HG02642 (cell line): ENCODE results near the gene TSPAN9.

Source experiments
- ATAC-seq: cut with Tn5 transposase; IDR thresholded peaks from one replicate; pipeline ENCODE4 v1.9.1; 2021; ENCODE audit warnings: mild to moderate bottlenecking; ENCODE audit not compliant: unreplicated experiment, poor library complexity

Gene TSPAN9

GRCh38 chr12:3119192-3119755, 42.1 kb downstream of the TSPAN9 start:
- no peak for ATAC-seq

DNA sequence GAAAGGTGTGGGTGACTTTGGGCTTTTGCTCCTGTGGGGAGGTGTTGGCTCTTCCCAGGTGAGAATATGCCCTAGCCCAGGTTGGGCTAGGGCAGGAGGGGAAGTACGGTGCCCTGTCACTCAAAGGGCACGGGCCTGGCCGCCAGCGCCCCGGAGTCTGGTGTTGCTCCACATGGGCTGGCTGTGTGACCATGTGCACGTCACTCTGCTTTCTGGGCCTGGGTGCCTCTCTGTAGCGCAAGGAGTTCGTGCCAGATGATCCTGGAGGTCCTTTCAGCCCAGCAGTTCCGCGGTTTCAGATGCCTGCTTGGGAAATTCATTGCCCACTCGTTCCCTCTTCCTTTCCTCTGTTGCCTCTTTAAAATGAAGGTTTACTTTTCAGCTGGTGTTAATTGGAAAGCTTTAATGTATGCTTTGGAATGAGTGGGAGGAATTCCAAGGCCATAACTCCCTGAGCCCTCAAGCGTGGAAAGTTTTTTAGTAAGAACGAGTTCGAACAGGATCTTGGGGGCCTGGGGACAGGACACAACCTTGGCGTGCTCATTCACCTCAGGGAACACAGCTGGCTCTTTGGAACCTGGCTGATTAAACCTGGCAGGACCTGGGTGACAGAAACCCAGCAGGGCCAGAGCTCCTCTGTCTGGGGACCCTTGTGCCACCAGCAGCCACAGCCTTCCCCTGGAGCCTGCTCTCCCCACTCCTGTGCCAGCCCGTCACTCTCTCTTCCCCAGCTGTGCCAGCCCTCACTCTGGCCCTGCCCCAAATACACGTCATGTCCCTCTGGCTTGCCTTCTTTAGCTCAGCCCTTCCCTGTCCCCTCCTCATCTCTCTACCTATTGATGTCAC, 42.8 kb downstream of the TSPAN9 start:
- ATAC-seq: no peak

GRCh38 chr12:3120701-3121100, 43.5 kb downstream of the TSPAN9 start:
- no peak for ATAC-seq

DNA sequence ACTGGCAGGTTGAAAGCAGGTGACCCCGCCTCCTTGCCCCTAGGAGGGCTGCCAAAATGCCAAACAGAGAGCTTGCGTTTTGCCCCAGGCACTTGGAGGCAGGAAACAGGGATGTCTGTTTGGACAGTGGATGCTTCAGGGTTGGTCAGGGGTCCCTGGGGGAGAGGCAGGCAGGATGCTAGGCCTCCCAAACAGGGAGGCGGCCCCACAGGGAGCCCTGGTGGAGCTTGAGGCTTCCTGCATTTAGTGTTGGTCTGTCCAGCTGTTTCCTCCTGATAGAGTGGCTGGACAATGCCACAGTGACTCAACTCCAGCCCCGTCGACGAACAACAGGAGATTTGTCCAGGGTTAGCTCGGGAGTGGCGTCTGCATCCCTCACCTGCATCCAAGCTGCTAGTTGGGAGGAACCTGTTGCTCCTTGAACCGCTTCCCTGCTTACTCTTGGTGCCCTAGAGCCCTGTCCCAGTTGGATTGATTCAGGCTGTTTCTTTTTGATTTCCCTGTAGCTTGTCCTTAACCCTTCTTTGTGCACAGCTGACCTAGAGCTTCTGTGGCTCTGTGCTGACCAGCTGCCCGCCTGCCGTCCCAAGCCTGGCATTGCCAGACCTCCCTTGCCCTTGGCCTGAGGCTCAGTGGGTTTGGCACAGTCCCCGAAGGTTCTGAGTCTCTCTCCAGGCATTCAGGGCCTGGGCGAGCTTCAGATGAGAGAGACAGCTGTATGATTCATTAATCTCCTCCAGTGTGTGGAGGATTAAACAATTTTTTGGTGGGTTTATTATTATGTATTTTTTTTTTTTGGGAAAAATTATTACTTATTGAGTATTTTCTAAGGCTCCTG, 45.9 kb downstream of the TSPAN9 start:
- no peak for ATAC-seq

GRCh38 chr12:3123729-3124128, 46.5 kb downstream of the TSPAN9 start:
- no peak for ATAC-seq

DNA sequence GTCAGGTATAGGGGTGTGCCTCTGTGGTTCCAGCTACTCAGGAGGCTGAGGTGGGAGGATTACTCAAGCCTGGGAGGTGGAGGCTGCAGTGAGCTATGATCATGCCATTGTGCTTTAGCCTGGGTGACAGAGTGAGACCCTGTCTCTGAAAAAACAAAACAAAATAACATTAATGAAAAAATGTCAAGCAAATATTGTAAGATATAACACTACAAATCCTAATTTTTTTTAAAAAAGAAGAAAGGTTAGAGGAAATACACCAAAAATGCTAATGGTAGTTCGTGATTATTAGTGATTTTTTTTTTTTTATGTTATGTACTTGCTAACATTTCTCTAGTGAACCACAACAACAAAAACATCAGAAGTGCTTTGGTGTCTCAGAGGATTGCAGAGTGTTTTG, 47.7 kb downstream of the TSPAN9 start:
- ATAC-seq: no peak

- no peak for ATAC-seq
Measured at GRCh38 chr12:3125674-3126073, 48.5 kb downstream of the TSPAN9 start.

DNA sequence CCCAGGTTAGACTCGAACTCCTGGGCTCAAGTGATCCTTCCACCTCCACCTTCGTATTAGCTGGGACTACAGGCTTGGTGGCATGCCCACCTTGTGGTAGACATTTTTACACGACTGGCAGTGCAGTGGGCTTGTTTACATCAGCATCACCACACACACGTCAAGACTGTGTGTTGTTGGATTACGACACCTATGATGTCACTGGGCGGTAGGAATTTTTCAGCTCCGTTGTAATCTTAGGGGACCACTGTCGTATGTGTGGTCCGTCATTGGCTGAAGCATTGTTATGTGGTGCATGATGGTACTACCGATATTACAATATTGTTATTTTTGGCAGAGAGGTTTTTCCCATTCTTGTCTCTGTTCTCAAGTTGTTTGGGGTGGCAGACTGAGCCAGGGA, 50.7 kb downstream of the TSPAN9 start:
- ATAC-seq: no peak

DNA sequence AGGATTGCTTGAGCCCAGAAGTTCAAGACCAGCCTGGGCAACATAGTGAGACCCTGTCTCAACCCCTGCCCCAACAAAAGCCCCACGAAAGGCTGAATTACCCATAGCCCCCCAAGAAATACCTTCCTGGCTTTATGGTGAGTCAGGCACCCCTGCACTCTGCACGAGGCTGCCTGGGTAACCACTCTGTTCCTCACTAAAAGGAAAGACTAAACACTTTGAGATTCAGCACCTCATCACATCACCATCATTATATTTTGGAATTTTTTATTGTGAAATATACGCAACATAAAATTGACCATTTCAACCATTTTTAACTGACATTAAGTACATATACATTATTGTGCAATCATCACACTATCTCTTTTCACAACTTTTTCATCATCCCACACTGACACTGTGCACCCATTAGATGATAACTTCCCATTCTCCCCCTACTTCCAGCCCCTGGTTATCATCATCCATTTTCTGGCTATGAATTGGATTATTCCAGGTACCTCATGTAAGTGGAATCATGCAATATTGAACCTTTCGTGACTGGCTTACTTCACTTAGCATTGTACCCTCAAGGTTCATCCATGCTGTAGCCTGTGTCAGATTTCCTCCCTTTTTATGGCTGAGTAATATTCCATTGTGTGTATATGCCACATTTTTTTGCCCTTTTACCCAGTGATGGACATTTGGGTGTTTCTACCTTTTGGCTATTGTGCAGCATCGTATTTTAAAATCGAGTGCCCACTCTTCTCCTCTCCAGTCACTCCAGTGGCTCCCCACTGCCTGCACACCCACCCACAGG, 51.5 kb downstream of the TSPAN9 start:
- no peak for ATAC-seq

DNA sequence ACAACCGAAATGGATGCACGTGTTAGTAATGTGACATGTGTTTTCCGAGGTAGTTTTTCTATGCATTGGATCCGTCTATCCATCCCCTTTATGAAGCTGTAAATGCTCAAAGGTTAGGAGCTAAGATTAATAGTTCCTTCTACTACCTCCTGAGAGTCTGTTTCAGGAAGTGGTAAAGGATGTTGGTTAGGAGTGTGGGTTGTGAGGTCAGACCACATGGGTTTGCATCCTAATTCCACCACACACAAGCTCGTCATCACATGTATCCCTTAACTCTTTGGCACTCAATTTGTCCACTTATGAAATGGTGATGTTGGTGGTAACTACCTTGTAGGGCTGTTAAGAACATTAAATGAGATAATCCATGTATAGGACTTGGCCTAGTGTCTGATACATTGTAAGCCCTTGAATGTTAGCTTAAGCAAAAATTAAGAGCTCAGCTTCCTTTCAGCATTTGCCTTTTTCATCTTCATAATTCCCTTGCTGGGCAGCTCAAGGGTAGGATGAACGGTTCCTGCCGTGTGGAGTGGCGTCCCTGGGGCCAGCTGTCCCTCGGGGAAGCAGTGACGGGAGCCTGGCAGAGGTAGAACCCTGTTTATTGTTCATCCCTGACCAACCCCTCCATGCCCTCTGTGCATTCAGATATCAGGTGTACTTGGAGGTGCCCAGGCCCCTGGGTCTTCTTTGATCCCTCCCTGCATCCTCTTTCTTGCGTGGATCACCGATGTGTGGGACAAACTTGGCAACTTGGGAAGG, 52.3 kb downstream of the TSPAN9 start:
- ATAC-seq: no peak

DNA sequence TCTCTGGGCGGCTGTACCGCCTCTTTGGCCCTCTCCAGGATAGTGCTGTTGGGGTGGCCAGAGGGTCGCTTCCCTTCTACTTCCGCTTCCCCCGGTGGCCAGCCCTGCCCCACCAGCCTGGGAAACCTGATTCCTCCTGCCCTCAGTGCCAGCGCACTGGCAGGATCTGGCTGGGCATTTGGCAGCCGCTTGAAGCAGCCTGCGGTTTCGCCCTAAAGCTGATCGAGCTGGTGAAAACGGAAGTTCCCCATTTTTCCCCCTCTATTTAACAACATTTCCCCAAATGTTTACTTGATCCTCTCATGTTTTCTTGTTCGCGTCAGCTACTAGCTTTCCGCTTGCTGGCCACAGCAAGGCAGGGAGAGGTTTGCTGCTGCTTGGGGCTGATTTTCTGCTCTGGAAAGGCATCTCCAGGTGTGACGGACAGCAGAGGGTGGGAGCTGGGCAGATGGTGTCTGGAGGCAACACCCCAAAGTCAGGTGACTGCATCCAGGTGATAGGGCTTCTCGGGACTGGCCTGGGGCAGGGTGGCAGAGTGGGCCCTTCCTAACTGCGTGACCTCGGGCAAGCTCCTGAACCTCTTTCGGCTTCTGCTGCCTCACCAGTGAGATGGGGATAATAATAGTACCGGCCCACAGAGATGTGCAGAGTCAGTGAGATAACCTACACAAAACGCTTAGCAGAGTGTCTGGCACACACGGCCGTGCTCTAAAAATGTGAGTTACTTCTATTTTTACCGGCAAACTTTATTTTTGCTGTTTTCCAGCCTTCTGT, 53.1 kb downstream of the TSPAN9 start:
- ATAC-seq: no peak

DNA sequence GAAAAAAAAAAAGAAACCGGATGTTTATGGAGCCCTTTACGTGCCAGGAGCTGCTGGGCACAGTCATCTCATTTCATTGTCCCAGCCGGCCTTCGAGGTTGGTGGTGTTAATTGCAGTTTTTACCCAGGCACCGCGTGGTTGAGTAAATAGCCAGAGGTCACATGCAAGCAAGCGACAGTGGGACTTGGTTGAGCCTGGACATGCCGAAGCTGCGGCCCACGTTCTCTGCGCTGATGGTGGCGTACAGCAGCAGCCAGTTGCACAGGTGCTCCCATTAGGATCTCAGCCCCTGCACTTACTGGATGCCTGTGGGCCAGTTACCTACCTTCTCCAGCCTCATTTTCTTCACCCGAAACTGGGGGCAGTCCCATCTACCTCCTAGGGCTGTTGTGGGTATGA, 54.0 kb downstream of the TSPAN9 start:
- ATAC-seq: no peak

DNA sequence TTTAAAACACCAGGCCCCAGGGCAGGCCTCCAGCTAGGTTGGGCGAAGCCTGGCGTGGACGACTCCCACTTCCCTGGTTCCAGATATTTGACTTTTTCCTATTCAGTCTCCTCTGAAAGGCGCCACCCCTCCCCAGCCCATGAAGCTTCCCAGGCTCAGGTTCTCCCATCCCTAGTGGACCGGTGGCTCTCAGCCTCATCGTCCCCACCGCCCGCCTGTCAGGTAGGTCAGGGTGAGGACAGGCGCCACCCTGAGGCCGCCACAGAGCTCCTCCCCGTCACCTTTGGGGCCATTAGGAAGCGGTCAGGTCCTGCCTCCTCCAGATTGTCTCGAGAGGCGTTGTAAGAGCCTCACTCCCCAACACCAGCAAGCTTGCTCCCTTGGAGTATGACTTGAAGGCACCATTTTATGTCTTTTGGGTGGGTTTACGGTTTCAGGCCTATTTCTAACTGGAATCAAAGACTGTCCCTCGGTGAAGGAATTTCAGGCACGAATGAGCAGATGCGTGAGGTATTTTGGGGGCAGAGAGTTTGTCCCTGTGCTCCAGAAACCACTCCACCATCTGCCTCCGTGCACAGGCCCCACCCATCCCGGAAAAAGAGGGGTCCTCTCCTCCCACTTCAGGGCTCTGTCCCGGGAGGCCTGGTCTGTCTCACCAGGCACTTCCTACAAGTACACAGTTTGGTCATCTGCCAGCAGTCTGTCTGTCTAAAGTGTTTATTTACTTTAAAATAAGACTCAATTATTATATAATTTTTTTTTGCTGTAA, 55.6 kb downstream of the TSPAN9 start:
- no peak for ATAC-seq

- no peak for ATAC-seq
Measured at GRCh38 chr12:3133405-3133783, 56.2 kb downstream of the TSPAN9 start.

DNA sequence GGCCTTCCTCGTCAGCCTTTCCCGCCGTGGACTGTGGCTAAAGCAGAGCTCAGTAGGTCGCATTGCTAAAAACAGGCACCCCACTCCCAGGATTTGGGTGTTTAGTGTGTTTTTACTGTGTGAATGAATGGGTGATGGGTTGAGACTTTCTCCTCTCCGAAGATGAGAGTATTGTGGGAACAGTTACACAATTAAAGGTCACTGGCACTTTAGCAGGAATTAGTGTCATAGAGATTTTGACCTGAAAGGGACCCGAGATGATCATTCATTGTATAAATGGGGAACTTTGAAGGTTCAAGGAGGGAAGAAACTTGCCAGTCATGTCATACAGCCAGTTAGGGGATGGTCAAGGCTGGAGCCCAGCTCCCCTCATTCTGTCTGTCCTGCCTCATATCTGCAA, 56.9 kb downstream of the TSPAN9 start:
- ATAC-seq: no peak

DNA sequence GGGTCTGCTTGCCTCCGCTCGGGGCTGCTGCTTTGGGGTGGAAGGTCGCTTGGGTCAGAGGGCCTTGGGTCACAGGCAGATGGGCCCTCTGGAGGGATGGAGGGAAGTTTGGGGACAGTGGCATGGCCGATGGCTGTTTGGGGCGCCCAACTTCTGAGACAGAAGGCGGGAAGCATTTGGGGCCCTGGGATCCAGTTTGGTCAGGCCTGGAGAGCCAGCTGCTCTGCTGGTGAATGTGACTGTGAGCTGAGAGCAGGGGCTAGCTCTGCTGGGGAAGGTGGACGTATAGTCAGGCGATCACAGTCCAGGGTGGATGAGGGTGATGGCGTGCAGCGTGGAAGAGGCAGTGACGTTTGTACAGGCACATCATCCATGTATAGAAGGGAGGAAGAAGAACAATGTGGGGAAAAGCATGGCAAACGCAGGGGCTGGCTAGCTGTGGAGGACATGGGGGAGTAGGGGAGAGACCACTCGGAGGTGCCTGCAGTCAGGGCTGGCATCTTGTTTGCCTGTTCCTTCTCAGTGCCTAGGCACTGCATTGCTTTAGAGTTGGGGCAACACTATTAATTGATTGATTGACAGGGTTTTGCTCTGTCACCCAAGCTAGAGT, 57.5 kb downstream of the TSPAN9 start:
- no peak for ATAC-seq

- no peak for ATAC-seq
Measured at GRCh38 chr12:3135522-3136461, 58.6 kb downstream of the TSPAN9 start.
